NCI-H510A (cell line): ENCODE data around the gene RASSF10.

Source experiments
- DNase-seq: peaks from one replicate; lab custom pipeline; 2025; lab: John Stamatoyannopoulos, UW

The RASSF10 gene

GRCh38 chr11:12994476-12994875 is 14.6 kb upstream of the RASSF10 start:
- no peak for DNase-seq

DNA sequence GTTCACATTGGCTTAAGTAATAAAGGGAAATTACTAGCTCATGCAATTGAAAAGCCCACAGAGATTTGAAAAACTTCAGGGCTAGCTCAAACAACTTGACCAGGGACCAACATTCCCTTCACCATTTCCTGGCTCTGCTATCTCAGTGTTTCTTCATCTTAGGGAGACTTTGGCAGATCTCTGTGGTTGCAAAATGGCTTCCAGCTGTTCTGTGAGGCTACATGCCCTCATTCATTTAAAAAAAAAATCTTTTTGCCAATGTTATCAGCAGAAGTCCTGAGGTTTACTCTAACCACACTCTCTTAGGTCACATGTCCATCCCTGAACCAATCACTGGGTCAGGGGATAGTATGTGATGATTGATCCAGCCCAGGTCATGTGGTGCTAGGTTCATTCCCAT is 13.9 kb upstream of the RASSF10 start:
- no peak for DNase-seq

GRCh38 chr11:12995823-12996222 is 13.3 kb upstream of the RASSF10 start:
- no peak for DNase-seq

DNA sequence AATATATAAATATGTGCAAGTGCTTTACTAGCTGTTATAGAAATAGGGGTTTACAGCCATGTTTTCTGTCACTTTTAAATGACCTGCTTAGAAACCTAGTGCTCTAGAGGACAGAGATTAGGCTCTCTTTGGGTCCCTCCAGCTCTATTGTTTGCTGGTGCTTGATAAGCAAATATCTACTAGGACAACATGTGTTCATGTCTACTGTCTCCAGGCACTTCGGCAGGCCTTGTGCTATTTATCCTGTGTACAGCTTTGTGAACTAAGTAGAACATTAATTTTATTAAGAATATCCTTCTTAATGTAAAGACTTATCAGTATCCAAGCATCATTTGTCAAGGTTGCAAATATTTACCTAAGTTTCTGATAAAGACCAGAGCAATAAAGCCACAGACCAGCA is 11.9 kb upstream of the RASSF10 start:
- no peak for DNase-seq

- DNase-seq: no peak
Measured at GRCh38 chr11:12998336-12998735, 10.8 kb upstream of the RASSF10 start.

GRCh38 chr11:12999597-12999996 is 9.5 kb upstream of the RASSF10 start:
- no peak for DNase-seq

DNA sequence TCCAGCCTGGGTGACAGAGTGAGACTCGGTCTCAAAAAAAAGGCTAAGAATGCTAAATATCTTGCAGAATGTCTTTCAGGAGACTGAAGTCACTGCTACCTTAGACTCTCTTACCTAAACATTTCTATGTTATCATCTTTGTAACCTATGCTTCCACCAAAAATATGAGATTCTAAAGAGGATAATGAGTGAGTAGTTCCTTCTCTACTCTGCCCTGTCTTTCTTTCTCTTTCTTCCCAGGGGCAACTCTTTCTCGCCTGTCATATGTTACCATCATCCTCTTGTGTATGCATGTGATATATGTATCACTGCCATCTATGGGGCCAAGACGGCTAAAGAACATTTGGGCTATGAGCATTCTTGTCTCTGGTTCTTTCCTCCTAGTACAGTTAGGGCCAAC is 9.0 kb upstream of the RASSF10 start:
- DNase-seq: no peak

DNA sequence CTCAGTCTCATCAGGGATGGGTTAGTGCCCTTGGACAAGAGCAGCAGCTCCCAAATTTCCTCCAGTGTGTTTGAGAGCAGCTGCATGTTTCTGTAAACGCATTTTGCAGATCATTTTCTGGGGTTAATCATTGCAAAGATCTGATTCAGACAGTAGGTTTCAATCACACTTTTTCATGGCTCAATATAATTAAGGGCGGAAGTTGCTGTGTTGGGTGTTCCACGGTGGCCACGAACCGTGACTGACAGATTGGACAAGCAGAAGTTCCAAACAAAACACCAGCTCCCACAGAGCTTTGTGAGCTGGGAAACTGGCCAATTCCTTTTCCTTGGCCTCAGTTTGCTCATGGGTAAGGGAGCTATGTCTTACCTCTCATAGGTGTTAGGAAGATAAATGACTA is 8.4 kb upstream of the RASSF10 start:
- no peak for DNase-seq

- DNase-seq: no peak
Measured at GRCh38 chr11:13003736-13004493, 5.2 kb upstream of the RASSF10 start.

- DNase-seq: no peak
Measured at GRCh38 chr11:13007182-13008060, 1.7 kb upstream of the RASSF10 start.

DNA sequence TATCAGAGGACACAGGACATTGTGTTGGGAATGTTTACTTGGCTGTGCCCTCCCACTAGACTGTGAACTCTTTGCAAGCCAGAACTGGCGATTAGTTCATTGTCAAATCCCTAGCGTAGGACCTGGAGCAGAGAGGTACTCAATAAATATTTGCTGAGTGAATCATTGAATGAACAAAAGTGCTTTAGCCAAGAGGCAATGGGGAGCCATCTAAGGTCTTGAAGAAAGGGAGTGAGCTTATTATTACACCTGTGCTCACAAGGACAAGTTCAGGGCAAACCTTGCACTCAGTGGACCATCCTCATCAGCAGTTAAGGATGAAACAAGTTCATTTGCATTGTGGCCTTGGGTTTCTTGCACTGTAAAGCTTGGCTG is 1.1 kb upstream of the RASSF10 start:
- no peak for DNase-seq

GRCh38 chr11:13009476-13009920 is 382 bp downstream of the RASSF10 start:
- DNase-seq: no peak

DNA sequence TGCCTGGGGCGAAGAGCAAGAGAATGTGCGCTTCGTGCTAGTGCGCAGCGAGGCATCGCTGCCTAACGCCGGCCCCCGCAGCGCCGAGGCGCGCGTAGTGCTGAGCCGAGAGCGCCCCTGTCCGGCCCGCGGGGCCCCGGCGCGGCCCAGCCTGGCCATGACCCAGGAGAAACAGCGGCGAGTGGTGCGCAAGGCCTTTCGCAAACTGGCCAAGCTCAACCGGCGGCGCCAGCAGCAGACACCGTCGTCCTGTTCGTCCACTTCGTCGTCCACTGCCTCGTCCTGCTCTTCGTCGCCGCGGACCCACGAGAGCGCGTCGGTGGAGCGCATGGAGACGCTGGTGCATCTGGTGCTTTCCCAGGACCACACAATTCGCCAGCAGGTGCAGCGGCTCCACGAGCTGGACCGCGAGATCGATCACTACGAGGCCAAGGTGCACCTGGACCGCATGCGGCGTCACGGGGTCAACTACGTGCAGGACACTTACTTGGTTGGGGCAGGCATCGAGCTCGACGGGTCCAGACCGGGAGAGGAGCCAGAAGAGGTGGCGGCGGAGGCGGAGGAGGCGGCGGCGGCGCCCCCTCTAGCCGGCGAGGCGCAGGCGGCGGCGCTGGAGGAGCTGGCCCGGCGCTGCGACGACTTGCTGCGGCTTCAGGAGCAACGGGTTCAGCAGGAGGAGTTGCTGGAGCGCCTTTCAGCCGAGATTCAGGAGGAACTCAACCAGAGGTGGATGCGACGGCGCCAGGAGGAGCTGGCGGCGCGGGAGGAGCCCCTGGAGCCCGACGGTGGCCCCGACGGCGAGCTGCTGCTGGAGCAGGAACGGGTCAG is 1.0 kb downstream of the RASSF10 start:
- DNase-seq: no peak

DNA sequence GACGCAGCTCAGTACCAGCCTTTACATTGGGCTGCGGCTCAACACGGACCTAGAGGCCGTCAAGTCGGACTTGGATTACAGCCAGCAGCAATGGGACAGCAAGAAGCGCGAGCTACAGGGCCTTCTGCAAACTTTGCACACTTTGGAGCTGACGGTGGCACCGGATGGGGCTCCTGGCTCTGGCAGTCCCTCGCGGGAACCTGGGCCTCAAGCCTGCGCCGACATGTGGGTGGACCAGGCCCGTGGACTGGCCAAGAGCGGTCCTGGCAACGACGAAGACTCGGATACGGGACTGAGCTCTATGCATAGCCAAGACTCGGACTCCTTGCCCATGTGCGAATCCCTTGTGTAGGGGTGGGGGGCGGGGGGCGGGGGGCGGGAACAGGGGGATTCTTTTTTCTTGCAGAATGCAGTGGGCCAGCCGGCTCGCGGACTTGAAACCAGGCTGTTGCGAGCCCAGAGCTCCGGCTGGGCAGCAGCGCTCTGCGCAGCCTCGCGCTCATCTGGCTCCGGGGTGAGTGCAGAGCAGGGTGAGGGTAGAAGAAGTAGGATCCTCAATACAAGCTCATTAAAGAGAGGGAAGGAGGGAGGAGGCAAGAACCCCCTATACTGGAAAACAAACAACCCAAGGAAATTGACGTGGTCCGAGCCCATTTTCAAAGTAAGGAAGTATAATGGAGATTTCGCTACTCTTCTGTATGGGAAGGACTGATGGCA is 1.8 kb downstream of the RASSF10 start:
- DNase-seq: no peak

- DNase-seq: no peak
Measured at GRCh38 chr11:13011466-13012055, 2.4 kb downstream of the RASSF10 start.

DNA sequence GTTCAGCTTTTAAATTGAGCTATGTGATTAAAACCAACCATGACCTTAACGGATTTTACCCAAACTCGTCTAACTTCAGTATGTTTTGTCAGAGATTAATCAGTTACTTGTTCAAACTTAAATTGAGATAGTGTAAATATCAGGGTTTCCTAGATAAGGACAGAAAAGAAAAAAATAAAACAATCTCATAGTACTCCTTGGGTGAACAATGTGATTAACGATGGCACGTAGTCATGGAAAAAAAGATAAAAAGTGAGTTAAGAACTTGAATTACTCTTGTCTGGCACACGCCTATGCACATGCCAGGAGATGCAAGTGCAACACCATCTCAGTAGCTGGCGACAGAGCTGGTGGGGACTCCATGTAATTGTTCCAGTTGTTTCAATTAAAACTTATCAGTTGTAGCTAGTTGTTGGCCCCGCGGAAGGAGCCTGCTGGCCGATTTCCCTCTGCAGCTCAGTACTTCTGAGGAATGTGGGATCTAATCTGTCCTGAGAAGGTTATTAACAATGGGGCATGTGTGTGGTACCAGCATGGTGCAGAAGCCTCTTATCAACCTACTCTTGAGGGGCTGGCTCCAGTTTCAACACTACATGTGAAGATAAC is 3.0 kb downstream of the RASSF10 start:
- no peak for DNase-seq

- DNase-seq: no peak
Measured at GRCh38 chr11:13013054-13013488, 4.0 kb downstream of the RASSF10 start.

GRCh38 chr11:13015753-13016152 is 6.6 kb downstream of the RASSF10 start:
- no peak for DNase-seq

- no peak for DNase-seq
Measured at GRCh38 chr11:13016415-13016814, 7.3 kb downstream of the RASSF10 start.

GRCh38 chr11:13019313-13019712 is 10.2 kb downstream of the RASSF10 start:
- DNase-seq: no peak

GRCh38 chr11:13023423-13023822 is 14.3 kb downstream of the RASSF10 start:
- DNase-seq: no peak
